IMR-90 (cell line): ENCODE measurements around the gene CDH12.

Source experiments
- CEBPB ChIP-seq: IDR thresholded peaks from 2 replicates; pipeline ENCODE4 v1.6.1; 2012; ENCODE audit warnings: low read depth, low read length, improper control_type of control experiment
- MAFK ChIP-seq: IDR thresholded peaks from 2 replicates; pipeline ENCODE4 v1.6.1; 2012; ENCODE audit warnings: low read depth, low read length, improper control_type of control experiment
- MAZ ChIP-seq: IDR thresholded peaks from 2 replicates; pipeline ENCODE4 v1.6.1; 2012; ENCODE audit warnings: low read depth, mild to moderate bottlenecking, low read length, improper control_type of control experiment, moderate library complexity, borderline replicate concordance
- MXI1 ChIP-seq: IDR thresholded peaks from 2 replicates; pipeline ENCODE4 v1.6.1; 2012; ENCODE audit warnings: low read depth, mild to moderate bottlenecking, low read length, moderate library complexity, borderline replicate concordance
- POLR2A ChIP-seq: IDR thresholded peaks from 2 replicates; pipeline ENCODE4 v1.6.1; 2012; ENCODE audit warnings: mild to moderate bottlenecking, low read depth, low read length
- SMC3 ChIP-seq: fragments of 150-350 bp; IDR thresholded peaks from 2 replicates; pipeline ENCODE4 v1.6.1; 2016; ENCODE audit warnings: low read depth, mild to moderate bottlenecking, antibody characterized with exemption, low read length, moderate library complexity
- TF ChIP-seq, protein P1 (sequence below): conservative IDR thresholded peaks from 2 replicates; pipeline ENCODE4 v1.5.1; 2012; ENCODE audit warnings: mild to moderate bottlenecking, low read depth, low read length, improper control_type of control experiment
- TF ChIP-seq, protein P2 (sequence below): fragments of 150-350 bp; IDR thresholded peaks from 2 replicates; pipeline ENCODE4 v1.6.1; 2017; ENCODE audit warnings: mild to moderate bottlenecking, antibody characterized with exemption, low read length, low read depth

DNA sequence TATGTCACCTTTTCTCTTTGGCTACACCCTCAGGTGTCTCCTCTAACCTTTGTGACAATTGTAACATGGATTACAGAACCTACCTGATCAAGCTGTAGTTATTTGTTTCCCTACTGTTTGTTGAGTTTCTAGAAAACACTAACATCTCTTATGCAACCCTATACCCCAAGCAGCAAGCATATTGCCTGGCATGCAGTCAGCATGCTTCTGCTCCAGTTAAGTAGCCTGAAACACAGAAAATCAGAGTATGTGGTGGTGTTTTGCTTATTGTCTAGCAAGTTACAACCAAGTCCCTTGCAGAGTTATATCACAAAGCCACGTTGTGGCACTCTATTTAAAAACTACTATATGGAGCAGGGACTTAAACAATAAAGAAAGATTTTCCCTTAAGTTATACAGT lies 131.1 kb downstream of the CDH12 start:
- TF ChIP-seq, protein P1, sequence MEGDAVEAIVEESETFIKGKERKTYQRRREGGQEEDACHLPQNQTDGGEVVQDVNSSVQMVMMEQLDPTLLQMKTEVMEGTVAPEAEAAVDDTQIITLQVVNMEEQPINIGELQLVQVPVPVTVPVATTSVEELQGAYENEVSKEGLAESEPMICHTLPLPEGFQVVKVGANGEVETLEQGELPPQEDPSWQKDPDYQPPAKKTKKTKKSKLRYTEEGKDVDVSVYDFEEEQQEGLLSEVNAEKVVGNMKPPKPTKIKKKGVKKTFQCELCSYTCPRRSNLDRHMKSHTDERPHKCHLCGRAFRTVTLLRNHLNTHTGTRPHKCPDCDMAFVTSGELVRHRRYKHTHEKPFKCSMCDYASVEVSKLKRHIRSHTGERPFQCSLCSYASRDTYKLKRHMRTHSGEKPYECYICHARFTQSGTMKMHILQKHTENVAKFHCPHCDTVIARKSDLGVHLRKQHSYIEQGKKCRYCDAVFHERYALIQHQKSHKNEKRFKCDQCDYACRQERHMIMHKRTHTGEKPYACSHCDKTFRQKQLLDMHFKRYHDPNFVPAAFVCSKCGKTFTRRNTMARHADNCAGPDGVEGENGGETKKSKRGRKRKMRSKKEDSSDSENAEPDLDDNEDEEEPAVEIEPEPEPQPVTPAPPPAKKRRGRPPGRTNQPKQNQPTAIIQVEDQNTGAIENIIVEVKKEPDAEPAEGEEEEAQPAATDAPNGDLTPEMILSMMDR: no peak
- TF ChIP-seq SMC3 (no peak), POLR2A (no peak), CEBPB (no peak), MAFK (no peak), MXI1 (no peak), MAZ (no peak)
- TF ChIP-seq, protein P2, sequence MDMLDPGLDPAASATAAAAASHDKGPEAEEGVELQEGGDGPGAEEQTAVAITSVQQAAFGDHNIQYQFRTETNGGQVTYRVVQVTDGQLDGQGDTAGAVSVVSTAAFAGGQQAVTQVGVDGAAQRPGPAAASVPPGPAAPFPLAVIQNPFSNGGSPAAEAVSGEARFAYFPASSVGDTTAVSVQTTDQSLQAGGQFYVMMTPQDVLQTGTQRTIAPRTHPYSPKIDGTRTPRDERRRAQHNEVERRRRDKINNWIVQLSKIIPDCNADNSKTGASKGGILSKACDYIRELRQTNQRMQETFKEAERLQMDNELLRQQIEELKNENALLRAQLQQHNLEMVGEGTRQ: no peak
